OCI-LY1 (cell line): ENCODE measurements around the gene SPEM1.

Source experiments
- H2AFZ ChIP-seq: fragments of 200-600 bp; sonication (generic), shearing (Covaris generic); 2 replicates; pipeline ENCODE4 v1.6.0; 2014; ENCODE audit warnings: antibody characterized with exemption, mild to moderate bottlenecking, low read length
- H3F3A ChIP-seq: fragments of 200-600 bp; sonication (generic), shearing (Covaris generic); 2 replicates; pipeline ENCODE4 v1.6.0; 2014; ENCODE audit warnings: mild to moderate bottlenecking, antibody characterized with exemption, low read length, moderate library complexity; ENCODE audit not compliant: insufficient read depth
- H3K27ac ChIP-seq: fragments of 200-600 bp; sonication (generic); 2 replicates; pipeline ENCODE4 v1.5.1; 2014; ENCODE audit warnings: low read length, mixed run types, mild to moderate bottlenecking, low read depth; ENCODE audit not compliant: poor library complexity, severe bottlenecking
- H3K27me3 ChIP-seq: fragments of 200-600 bp; sonication (generic); 2 replicates; pipeline ENCODE4 v1.6.0; 2014; ENCODE audit warnings: antibody characterized with exemption, mild to moderate bottlenecking, low read length, moderate library complexity; ENCODE audit not compliant: insufficient read depth
- H3K36me3 ChIP-seq: fragments of 200-600 bp; sonication (generic); 2 replicates; pipeline ENCODE4 v1.6.1; 2014; ENCODE audit warnings: mild to moderate bottlenecking, antibody characterized with exemption, low read length, moderate library complexity, mixed read lengths; ENCODE audit not compliant: insufficient read depth
- H3K4me1 ChIP-seq: fragments of 200-600 bp; sonication (generic); 2 replicates; pipeline ENCODE4 v1.5.1; 2014; ENCODE audit warnings: mild to moderate bottlenecking, low read length, moderate library complexity; ENCODE audit not compliant: insufficient read depth, severe bottlenecking
- H3K4me2 ChIP-seq: fragments of 200-600 bp; sonication (generic), shearing (Covaris generic); 2 replicates; pipeline ENCODE4 v1.6.1; 2014; ENCODE audit warnings: low read length
- H3K4me3 ChIP-seq: fragments of 200-600 bp; sonication (generic); 2 replicates; pipeline ENCODE4 v1.5.1; 2014; ENCODE audit warnings: low read length, low read depth, mild to moderate bottlenecking, mixed read lengths; ENCODE audit not compliant: poor library complexity, severe bottlenecking
- H3K79me2 ChIP-seq: fragments of 200-600 bp; shearing (Covaris generic); 2 replicates; pipeline ENCODE4 v1.6.1; 2016; ENCODE audit warnings: mixed run types, low read length, mixed read lengths; ENCODE audit not compliant: insufficient read depth
- H3K9ac ChIP-seq: fragments of 200-600 bp; sonication (generic), shearing (Covaris generic); 2 replicates; pipeline ENCODE4 v1.6.1; 2014; ENCODE audit warnings: mild to moderate bottlenecking, low read length, mixed read lengths
- H3K9me2 ChIP-seq: fragments of 200-600 bp; sonication (generic), shearing (Covaris generic); 2 replicates; pipeline ENCODE4 v1.6.1; 2014; ENCODE audit warnings: low read depth, mild to moderate bottlenecking, low read length, mixed read lengths
- H3K9me3 ChIP-seq: fragments of 200-600 bp; shearing (Covaris generic); 2 replicates; pipeline ENCODE4 v1.6.1; 2014; ENCODE audit warnings: low read length, mixed read lengths
- H4K20me1 ChIP-seq: fragments of 200-600 bp; sonication (generic), shearing (Covaris generic); 2 replicates; pipeline ENCODE4 v1.6.0; 2016; ENCODE audit warnings: mild to moderate bottlenecking, low read length; ENCODE audit not compliant: insufficient read depth
- CTCF ChIP-seq: fragments of 200-600 bp; sonication (generic), shearing (Covaris generic); IDR thresholded peaks from 2 replicates; pipeline ENCODE4 v1.5.1; 2017; ENCODE audit warnings: mild to moderate bottlenecking, antibody characterized with exemption, low read length, moderate library complexity, mixed read lengths
- EZH2 ChIP-seq: fragments of 200-600 bp; sonication (generic), shearing (Covaris generic); IDR thresholded peaks from 2 replicates; pipeline ENCODE4 v1.8.0; 2017; ENCODE audit warnings: borderline replicate concordance, mixed run types, mild to moderate bottlenecking, antibody characterized with exemption, low read length, moderate library complexity, mixed read lengths

Gene SPEM1

GRCh38 chr17:7407082-7407481 lies 13.0 kb upstream of the SPEM1 start:
- no peak overlapping the region for H3K4me2 ChIP-seq

GRCh38 chr17:7407485-7408251 lies 12.5 kb upstream of the SPEM1 start, which contains the start of gene NLGN2:
TSS of gene NLGN2 (plus strand) at chr17:7407845. CDS start at chr17:7408256, 411 bp downstream.
- Histone ChIP-seq H3K27ac (no peak within 1 kb of the TSS), H3K27me3 (peaks cover 9% of the 10 kb centered on the region), H3K9ac (no peak within 1 kb of the TSS), H3K79me2 (no peaks in the 10 kb centered on the region), H4K20me1 (no peaks in the 10 kb centered on the region), H2AFZ (no peak within 1 kb of the TSS), H3K4me3 (no peak within 1 kb of the TSS), H3K9me2 (no peaks in the 10 kb centered on the region), H3K9me3 (no peaks in the 10 kb centered on the region), H3K4me2 (no peak within 1 kb of the TSS), H3K36me3 (no peaks in the 10 kb centered on the region), H3F3A (0 out of 2 replicates have a peak, but pooled peaks cover 3% of the 10 kb centered on the region), H3K4me1 (peaks cover 15% of the 10 kb centered on the region)
- TF ChIP-seq CTCF (no peak), EZH2 (no peak)

More at GRCh38 chr17:7407082-7407481, 13.0 kb upstream of the SPEM1 start:
- Histone ChIP-seq H4K20me1 (no peaks in the 10 kb centered on the region), H2AFZ (no peak overlapping the region), H3K27me3 (peaks cover 9% of the 10 kb centered on the region), H3K4me3 (no peak overlapping the region), H3K4me1 (peaks cover 15% of the 10 kb centered on the region), H3K9ac (no peak overlapping the region), H3K27ac (no peak overlapping the region), H3K9me3 (no peaks in the 10 kb centered on the region), H3F3A (0 out of 2 replicates have a peak, but pooled peaks cover 3% of the 10 kb centered on the region), H3K9me2 (no peaks in the 10 kb centered on the region), H3K79me2 (no peaks in the 10 kb centered on the region), H3K36me3 (no peaks in the 10 kb centered on the region)
- TF ChIP-seq EZH2 (no peak), CTCF (no peak)

DNA sequence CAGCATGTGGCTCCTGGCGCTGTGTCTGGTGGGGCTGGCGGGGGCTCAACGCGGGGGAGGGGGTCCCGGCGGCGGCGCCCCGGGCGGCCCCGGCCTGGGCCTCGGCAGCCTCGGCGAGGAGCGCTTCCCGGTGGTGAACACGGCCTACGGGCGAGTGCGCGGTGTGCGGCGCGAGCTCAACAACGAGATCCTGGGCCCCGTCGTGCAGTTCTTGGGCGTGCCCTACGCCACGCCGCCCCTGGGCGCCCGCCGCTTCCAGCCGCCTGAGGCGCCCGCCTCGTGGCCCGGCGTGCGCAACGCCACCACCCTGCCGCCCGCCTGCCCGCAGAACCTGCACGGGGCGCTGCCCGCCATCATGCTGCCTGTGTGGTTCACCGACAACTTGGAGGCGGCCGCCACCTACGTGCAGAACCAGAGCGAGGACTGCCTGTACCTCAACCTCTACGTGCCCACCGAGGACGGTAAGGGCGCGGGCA lies 11.8 kb upstream of the SPEM1 start:
- Histone ChIP-seq H4K20me1 (no peaks in the 10 kb centered on the region), H3F3A (0 out of 2 replicates have a peak, but pooled peaks cover 3% of the 10 kb centered on the region), H3K9ac (no peak overlapping the region), H3K36me3 (no peaks in the 10 kb centered on the region), H3K27me3 (peaks cover 9% of the 10 kb centered on the region), H2AFZ (no peak overlapping the region), H3K9me3 (no peaks in the 10 kb centered on the region), H3K79me2 (no peaks in the 10 kb centered on the region), H3K9me2 (no peaks in the 10 kb centered on the region), H3K4me2 (no peak overlapping the region), H3K4me3 (no peak overlapping the region), H3K27ac (no peak overlapping the region), H3K4me1 (peaks cover 9% of the 10 kb centered on the region)
- no peak for TF ChIP-seq CTCF
